SK-N-SH (cell line): ENCODE results near the gene TROAP. TPM values are rescaled to one million over a fixed set of nuclear protein-coding genes. Genes with fewer than 3 reads are reported as not detected.

Experiments
- CTCF ChIA-PET: fragments of 300-600, 350-600 bp; formaldehyde crosslinking; extraction: SDS; loops from one replicate; lab custom pipeline; 2021; lab: Yijun Ruan, JAX
- POLR2A ChIA-PET: fragments of 350-600 bp; sonication (Branson Sonifier 250); formaldehyde crosslinking; extraction: SDS; loops from one replicate; lab custom pipeline; 2020; ENCODE audit warnings: antibody characterized with exemption, inconsistent platforms; lab: Yijun Ruan, JAX
- DNase-seq: peaks from one replicate; pipeline ENCODE4 v3.0.0; 2012
- H2AFZ ChIP-seq: fragments of 200-600 bp; sonication (generic); 2 replicates; pipeline ENCODE4 v1.8.1; 2016; ENCODE audit warnings: antibody characterized with exemption, mild to moderate bottlenecking, low read depth
- H3F3A ChIP-seq: fragments of 200-600 bp; sonication (generic); replicated peaks from 2 replicates; pipeline ENCODE3; 2016; ENCODE audit warnings: antibody characterized with exemption, mild to moderate bottlenecking; ENCODE audit not compliant: insufficient read depth
- H3K27ac ChIP-seq, 2 experiments: fragments of 200-500 bp in 1 of 2; fragments of 200-600 bp in 1 of 2; sonication (Bioruptor generic) in 1 of 2; sonication (generic), shearing (Covaris generic) in 1 of 2; 2 replicates each; pipeline versions ENCODE4 v1.5.1 to v1.6.1; 2014 to 2016; ENCODE audit warnings: low read depth in 2 of 2, inconsistent platforms in 1 of 2, low read length in 1 of 2, mild to moderate bottlenecking in 1 of 2, mixed read lengths in 1 of 2
- H3K27me3 ChIP-seq: fragments of 200-600 bp; sonication (generic), shearing (Covaris generic); 2 replicates; pipeline ENCODE4 v1.6.1; 2016; ENCODE audit warnings: mixed run types; ENCODE audit not compliant: insufficient read depth
- H3K36me3 ChIP-seq, 2 experiments: fragments of 200-500 bp in 1 of 2; fragments of 200-600 bp in 1 of 2; sonication (Bioruptor generic) in 1 of 2; sonication (generic) in 1 of 2; replicated peaks in 1 of 2; 2 replicates each; pipeline versions ENCODE3 to v1.5.1; 2014 to 2016; ENCODE audit warnings: low read length in 1 of 2, mild to moderate bottlenecking in 1 of 2; ENCODE audit not compliant: insufficient read depth in 2 of 2, control insufficient read depth in 1 of 2
- H3K4me1 ChIP-seq, 2 experiments: fragments of 200-500 bp in 1 of 2; fragments of 200-600 bp in 1 of 2; sonication (Bioruptor generic) in 1 of 2; sonication (generic), shearing (Covaris generic) in 1 of 2; 2 replicates each; pipeline versions ENCODE4 v1.5.1 to v1.6.1; 2014 to 2016; ENCODE audit warnings: low read depth in 1 of 2, low read length in 1 of 2, mixed run types in 1 of 2; ENCODE audit not compliant: insufficient read depth in 2 of 2, control insufficient read depth in 1 of 2
- H3K4me2 ChIP-seq: fragments of 200-600 bp; sonication (generic), shearing (Covaris generic); 2 replicates; pipeline ENCODE4 v1.6.1; 2017; ENCODE audit warnings: mixed run types
- H3K4me3 ChIP-seq, 2 experiments: fragments of 200-500 bp in 1 of 2; fragments of 200-600 bp in 1 of 2; sonication (Bioruptor generic) in 1 of 2; sonication (generic), shearing (Covaris generic) in 1 of 2; 2 replicates each; pipeline versions ENCODE4 v1.5.1 to v1.8.1; 2014 to 2016; ENCODE audit warnings: low read depth in 2 of 2, inconsistent platforms in 1 of 2, low read length in 1 of 2, mild to moderate bottlenecking in 1 of 2, mixed read lengths in 1 of 2, moderate library complexity in 1 of 2
- H3K79me2 ChIP-seq: fragments of 200-600 bp; sonication (generic); 2 replicates; pipeline ENCODE4 v1.8.1; 2017; ENCODE audit warnings: mild to moderate bottlenecking; ENCODE audit not compliant: insufficient read depth
- H3K9ac ChIP-seq: fragments of 200-600 bp; sonication (generic); 2 replicates; pipeline ENCODE4 v1.6.1; 2017; ENCODE audit warnings: mixed run types
- H3K9me2 ChIP-seq: fragments of 200-600 bp; sonication (generic); 2 replicates; pipeline ENCODE4 v1.6.1; 2017; ENCODE audit warnings: mixed run types
- H3K9me3 ChIP-seq: fragments of 200-600 bp; sonication (generic); 2 replicates; pipeline ENCODE4 v1.6.1; 2017; ENCODE audit warnings: mixed run types, mild to moderate bottlenecking, moderate library complexity
- H4K20me1 ChIP-seq: fragments of 200-600 bp; sonication (generic); 2 replicates; pipeline ENCODE4 v1.6.1; 2017; ENCODE audit warnings: mild to moderate bottlenecking, mixed run types; ENCODE audit not compliant: insufficient read depth
- CTCF ChIP-seq: fragments of 200-600 bp; sonication (generic); IDR thresholded peaks from 2 replicates; pipeline ENCODE4 v1.6.1; 2017; ENCODE audit warnings: antibody characterized with exemption, mild to moderate bottlenecking, moderate library complexity
- FOXM1 ChIP-seq: IDR thresholded peaks from 2 replicates; pipeline ENCODE4 v1.4.0; 2012; ENCODE audit warnings: low read depth, mild to moderate bottlenecking
- PBX3 ChIP-seq: IDR thresholded peaks from 2 replicates; pipeline ENCODE4; 2012
- RAD21 ChIP-seq: IDR thresholded peaks from 2 replicates; pipeline ENCODE4 v1.6.1; 2012; ENCODE audit warnings: mild to moderate bottlenecking, low read length
- REST ChIP-seq: IDR thresholded peaks from 2 replicates; pipeline ENCODE4 v1.6.1; 2012; ENCODE audit warnings: mild to moderate bottlenecking, low read depth, low read length, moderate library complexity
- RFX5 ChIP-seq: IDR thresholded peaks from 2 replicates; pipeline ENCODE4 v1.6.1; 2012; ENCODE audit warnings: mild to moderate bottlenecking, improper control_type of control experiment, low read length
- SIN3A ChIP-seq: IDR thresholded peaks from 2 replicates; pipeline ENCODE4 v1.6.1; 2012; ENCODE audit warnings: low read depth, mild to moderate bottlenecking, low read length, moderate library complexity, borderline replicate concordance
- WGBS: methylation state at CpG from one replicate; pipeline ENCODE4 v1.1.6; 2017; ENCODE audit warnings: low lambda C conversion rate; 5-methylcytosine and 5-hydroxymethylcytosine counted together
- polyA plus RNA-seq, 3 experiments: library from polyadenylated mRNA; depleted of rRNA; stranded (reverse); fragments of >200 nt; gene quantifications; 2 replicates each; pipeline ENCODE4 v1.2.3, GENCODE V29; 2012

Gene TROAP
- polyA plus RNA-seq, 1 of the 3 experiments (the other 2 are of a cell fraction) = 26.2 TPM

- Histone ChIP-seq H3F3A (peaks cover 19% of the 10 kb centered on the region), H3K9ac (peak overlapping the region; percentile 98; the same call in 1 of the 2 replicates), H2AFZ (no peak overlapping the region), H3K36me3 (peaks cover 0 to 33% of the 10 kb centered on the region in 2 experiments), H3K4me1 (peaks cover 3 to 6% of the 10 kb centered on the region in 2 experiments; a peak in 3 of 4 replicates), H3K9me3 (no peaks in the 10 kb centered on the region), H3K4me3 (peak overlapping the region; percentile 79 to 91; a peak in 3 of 4 replicates), H3K27me3 (no peaks in the 10 kb centered on the region), H3K9me2 (no peaks in the 10 kb centered on the region), H4K20me1 (peaks cover 55% of the 10 kb centered on the region), H3K27ac (peak overlapping the region in 1 of 2 experiments; percentile 42; a peak in 3 of 4 replicates), H3K79me2 (peaks cover 77% of the 10 kb centered on the region), H3K4me2 (peak overlapping the region; percentile 82)
- CTCF ChIA-PET = interaction anchor here (0.5 to 16.8 kb wide), 9 partner anchors 8 to 147 kb away, joined by 3 to 617 read pairs (median 4); no protein-coding TSS in a partner anchor
- WGBS = 66% methylated on average over 6 of the region's 6 CpGs
- TF ChIP-seq CTCF (peak; percentile 48), PBX3 (0 out of 2 replicates have a peak, but pooled peaks have one; percentile 1), RAD21 (peak; percentile 14; the same call in 1 of the 2 replicates), REST (no peak), RFX5 (no peak), FOXM1 (no peak), SIN3A (peak; percentile 29; the same call in 1 of the 2 replicates)
- POLR2A ChIA-PET = no interaction called here
- peak; percentile 44 for DNase-seq
Measured at GRCh38 chr12:49369411-49370145, 46.5 kb downstream of the TROAP start.
